Suppressor macrophage treated with lipopolysaccharide for 4 hours (primary cell): Measurements from ENCODE around the gene BHLHE41.

Experiments
- DNase-seq: peaks from one replicate; pipeline ENCODE4 v3.0.0-alpha.2; 2020

BHLHE41 gene

DNA sequence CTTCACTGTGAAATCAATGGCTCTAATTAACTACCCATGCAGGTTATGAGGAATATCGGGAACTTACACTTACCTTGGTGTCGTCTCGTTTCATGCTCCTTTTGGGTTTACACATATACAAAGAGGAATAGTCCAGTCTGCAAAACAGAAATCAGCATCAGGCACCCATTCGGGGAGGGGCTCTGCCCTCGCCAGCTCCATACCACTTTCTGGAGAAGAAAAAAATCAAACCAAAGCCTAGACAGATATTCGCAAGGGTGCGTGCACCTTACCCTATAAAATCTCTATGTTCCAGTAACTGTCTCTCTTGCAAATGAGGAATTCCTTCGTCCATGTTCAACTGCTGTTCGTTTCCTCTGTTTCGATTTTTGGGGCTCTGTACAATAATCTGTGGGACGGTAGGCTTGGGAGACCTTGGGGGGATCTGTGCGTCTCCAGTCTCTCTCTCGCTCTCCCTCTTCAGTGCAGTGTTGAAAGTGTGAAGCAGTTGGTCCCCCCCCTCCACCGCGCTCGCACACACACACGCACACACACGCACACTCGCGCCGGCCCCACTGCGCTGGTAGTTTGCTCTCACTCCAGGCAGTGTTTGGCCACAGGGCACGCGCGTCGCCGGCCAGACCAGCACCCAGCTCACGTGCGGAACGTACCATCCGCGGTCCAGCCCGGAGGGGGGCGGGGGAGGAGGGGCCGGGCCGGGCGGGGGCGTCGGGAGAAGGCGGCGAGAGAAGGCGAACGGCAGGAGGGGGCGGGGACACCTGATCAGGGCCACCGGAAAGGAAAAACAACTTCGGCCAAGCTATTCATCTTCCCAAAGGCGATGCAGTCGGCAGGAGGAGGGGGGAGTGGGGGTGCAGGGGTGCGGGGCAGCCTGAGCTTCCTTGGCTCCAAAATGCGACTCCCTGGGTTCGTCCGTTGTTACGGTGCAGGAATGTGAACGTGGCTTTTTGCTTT, at the start of gene BHLHE41:
Gene BHLHE41, minus strand, starts transcription at position 592 of the 954 bp plus-strand sequence. Its CDS starts 258 bp downstream, at position 334.
- peak; percentile 57 for DNase-seq

DNA sequence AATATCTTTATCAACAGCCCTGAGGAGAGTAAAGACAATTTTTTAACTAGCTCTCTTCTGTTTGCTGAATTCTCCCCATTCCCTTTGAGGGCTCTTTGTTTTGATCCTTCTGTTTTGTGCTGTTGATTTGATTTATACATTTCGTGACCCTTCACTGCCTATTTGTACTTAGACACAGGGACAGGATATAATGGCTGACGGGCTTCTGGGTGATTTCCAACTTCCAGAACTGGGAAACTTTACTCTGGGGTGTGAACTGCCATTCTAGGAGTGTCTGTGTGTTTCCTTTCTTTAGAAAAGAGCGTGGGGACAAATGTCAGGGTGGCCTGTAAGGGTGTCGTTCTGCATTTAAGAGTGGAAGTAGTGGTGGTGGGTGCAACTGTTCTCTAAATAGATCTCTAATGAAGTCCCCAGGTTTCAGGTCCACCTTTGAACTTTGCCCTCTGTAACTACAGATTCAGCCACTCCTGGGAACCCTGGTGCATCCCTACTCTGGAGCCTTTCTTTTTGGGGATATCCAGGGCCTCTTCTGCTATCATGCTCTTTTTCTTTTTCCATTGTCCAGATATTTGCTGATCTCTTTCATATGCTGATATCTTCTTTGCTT, 48.2 kb upstream of the BHLHE41 start:
- no peak for DNase-seq

DNA sequence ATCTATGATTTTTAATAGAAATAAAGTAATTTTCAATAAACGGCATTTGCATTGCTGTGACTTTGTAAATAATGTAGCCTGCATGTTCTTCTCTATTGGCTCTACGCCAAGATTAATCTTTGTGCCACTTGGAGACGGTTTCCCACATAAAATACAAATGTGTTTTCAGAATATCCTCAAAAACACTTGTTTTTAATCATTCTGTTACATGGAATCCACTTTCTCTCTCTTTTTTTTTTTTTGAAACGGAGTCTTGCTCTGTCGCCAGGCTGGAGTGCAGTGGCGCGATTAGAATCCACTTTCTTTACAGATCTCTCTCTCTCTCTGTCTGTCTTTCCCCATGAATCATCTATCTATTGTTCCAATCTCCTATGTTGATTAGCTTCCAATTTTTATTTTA, 47.7 kb upstream of the BHLHE41 start:
- no peak for DNase-seq

DNA sequence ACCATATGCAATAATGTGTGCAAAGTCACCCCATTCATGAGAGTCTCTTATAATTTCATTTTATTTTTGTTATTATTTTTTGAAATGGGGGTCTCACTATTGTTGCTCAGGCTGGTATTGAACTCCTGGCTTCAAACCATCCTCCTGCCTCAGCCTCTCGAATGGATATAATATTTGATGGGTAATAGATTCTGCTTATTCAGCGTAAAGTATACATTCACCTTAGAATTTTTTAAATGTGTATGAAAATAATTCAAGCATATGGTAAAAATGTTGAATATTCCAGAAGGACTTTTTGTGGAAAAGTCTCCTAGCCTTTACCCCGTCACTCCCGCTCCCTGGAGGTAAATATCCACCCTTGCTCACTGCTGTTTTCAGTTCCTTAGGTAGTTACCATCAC, 47.2 kb upstream of the BHLHE41 start:
- no peak for DNase-seq

DNA sequence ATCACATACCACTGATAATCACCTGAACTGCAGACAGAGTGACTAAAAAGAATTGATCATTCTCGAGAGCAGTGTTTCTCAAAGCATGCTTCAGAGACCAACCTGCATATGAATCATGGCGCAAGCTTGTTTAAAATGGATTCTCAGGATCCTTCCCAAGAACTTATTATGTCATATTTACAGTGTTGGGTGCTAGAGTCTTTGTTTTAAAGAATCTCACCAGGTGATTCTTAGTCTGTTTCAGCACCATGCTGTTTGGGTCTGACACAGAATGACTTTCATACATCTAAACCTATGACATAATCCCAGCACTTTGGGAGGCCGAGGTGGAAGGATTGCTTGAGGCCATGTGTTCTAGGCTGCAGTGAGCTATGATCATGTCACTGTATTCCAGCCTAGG, 39.3 kb upstream of the BHLHE41 start:
- no peak for DNase-seq

DNA sequence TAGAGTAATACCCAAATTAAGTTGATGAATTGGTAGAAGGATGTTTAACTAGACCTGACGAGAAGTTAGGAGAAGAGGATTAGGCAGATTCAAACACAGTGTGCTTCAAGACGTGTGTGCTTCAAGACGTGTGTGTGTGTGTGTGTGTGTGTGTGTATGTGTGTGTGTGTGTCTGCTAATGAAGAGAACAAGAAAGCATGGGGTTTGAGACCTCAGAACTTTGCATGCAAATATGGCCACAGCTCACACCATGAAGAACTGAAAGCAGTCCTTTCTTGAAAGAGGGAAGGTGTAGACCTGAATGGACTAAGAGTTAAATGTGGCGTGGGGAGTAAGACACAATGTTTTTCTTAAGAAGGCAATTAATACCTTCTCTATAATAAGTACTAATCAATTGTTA, 38.1 kb upstream of the BHLHE41 start:
- no peak for DNase-seq

DNA sequence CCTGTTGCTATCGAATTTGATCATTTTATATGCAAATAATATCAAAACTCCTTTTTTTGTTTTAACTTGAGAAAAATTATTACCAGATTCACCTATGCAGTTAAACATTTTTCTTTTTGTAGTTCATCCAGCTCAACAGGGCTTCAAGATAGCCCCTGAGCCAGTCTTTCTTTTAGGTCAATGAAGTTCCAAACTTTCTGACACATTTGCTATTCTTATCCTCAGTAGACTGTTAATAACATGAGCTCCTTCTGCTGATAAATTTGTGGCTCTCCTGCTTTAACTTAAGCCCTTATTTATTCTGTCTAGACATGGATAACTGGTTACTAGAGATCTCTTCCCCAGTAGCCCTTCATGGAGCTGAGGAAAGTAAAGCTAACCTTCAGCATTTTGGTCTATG, 37.3 kb upstream of the BHLHE41 start:
- DNase-seq = no peak

DNA sequence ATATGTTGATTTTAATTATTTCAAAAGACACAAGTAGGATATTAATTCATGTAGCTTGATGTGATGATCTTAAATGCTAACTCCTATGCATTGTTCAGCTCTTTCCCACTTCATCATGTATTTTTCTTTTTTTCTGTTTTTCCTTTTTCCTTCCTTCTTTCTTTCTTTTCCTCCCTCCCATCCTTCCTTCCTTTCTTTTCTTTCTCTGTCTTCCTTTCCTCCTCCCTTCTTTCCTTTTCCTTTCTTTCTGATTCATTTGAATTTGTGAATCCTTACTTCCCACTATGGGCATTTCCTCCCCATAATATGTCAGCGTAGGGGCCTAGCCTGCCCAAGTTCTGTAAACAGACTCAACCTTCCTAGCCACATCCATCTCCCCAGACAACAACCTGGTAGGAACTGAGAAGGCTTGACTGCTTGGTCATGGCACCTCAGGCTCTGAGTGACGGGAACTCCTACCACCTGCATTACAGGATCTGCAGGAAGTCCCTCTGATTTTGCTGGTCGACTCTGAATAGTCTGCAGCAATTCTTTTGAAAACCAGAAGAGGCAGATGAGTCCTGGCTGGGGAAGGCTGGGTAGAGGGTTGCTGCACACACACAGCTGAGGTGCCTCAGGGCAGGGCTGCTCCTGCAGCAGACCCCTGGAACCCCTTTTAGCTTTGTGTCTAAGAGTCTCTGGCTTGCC, 33.4 kb upstream of the BHLHE41 start:
- DNase-seq = no peak

DNA sequence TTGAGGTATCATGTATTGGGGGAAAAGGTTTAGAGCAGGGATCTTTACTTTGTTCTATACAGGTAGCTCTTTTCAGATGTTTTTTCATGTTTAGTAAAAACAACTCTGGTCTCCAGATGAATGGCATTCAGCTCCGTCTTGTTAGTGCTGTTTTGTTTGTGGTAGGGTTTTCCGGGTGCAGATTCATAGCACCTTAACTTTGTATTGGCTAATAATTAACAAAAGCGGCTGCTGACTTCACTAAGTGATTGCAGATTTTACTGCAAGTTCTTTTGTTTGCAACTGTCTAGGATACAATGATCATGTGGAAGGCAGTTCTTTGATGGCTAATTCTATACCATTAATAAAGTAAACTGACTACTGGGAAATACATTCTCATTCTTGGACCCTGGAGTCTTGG, 32.2 kb upstream of the BHLHE41 start:
- DNase-seq = no peak

DNA sequence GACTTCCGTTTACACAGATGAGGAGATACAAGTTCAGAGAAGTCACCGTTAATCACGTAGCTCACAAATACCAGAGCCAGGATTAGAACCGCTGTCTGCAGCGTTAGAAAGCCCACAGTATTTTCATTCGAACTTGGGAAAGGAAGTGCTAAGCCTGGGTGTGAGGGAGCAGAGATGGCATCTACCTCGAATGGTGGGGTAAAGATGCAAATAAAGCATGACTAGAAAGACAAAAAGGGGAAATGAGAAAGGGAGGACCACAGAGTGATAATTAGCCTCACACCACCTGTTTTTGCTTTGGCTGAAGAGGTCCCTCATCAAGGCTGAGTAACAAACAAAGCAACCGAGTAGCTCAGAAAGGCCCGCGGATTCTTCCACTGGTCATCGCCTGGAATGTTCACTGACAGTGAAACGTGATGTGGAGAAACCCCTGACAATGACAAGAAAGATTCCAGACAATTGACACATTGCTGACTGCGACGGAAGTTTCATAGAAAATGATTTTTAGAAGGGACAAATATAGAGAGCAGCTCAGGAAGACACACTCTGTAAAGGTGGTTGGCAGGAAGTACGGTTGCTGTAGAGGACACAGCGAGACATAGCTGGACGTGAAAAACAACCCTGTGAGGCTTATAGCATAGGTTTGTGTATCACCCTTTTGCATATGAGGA, 31.5 kb upstream of the BHLHE41 start:
- DNase-seq = no peak

DNA sequence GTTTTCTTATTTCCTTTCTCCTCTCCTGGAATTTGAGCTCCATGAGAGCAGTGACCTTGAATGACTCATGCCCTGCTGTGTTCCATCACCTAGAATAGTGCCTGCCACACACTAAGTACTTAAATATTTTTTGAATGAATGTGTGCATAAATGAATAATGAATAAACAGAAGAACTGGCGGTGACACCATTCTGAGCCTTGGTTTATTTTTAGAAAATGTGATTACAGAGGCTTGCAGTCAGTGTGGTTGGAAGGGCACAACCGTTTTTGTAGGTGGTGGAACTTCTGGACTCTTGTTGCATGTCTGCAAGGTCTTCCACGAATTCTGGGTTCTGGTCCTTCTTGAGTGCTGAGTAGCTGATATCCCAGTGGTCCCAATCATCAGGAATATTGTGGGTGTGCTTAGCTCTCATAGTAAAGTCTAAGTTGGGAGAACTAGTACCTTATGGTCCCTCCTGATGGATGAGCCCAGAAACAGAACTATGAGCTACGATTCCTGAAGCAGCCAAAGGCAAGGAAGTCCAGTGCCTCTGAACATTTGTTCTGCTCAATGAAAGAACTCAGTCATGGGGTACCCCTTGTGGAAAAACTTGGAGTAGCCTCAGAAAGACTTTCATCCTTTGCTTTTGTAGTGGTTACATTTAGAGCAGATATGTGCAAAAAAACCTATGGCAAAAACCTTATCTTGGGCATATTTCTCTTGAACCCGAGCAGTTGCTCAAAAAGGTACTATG, 28.8 kb upstream of the BHLHE41 start:
- no peak for DNase-seq

DNA sequence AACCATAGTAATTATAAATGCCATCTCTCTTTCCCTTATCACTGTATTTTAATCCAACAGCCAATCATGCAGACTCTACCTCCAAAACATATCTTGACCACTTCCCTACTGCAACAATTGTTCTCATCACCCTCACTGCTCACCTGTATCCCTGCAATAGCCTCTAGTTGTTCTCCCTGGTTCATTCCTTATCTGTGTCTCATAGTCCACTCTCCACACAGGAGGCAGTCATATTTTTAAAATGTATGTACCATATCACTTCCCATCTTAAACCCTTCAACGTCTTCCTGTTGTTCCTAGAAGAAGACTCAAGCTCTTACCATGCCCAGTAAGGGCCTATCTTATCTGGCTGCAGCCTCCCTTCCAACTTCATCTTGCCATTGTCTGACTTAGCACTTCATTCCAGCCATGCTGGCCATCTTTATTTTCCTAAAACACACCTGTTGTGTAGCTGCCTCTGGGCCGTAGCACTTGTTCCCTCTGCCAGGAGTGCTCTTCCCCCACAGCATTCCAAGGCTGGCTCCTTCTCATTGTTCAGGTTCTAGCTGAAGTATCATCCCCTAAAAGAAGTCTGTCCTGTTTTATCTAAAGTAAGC, 27.8 kb upstream of the BHLHE41 start:
- DNase-seq = no peak

DNA sequence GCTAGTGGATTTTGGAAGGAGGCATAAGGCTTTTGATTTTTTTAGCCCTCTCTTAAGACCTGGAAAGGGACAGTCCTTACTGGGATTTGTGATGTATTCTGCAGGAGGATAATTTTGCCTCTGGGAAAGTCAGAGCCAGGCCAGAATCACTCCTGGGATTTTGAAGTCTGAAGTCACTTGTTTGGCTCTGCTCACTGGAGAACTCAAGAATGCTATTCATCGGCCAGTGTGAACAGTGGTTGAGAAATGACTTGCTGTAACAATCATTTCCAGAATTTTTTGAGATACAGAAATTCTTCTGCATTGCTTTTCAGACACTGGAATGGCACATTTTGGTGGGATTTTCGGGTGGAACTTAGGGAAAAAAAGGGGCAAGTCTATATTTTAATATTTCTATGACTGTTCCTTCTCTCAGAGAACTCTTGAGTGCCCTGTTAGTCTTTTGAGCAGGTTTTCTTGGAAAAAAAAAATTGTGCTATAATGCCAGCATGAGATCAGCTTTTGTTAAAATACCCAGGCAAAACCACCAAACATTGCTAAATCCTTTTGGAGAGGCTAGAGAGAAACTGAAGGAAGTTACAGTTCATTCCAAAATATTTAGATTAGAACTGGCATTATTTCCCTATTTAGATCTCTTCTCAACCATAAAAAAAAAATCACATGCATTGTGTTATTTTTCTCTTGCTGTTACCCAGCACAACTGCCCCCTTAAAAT, 26.1 kb upstream of the BHLHE41 start:
- DNase-seq = peak; percentile 29

DNA sequence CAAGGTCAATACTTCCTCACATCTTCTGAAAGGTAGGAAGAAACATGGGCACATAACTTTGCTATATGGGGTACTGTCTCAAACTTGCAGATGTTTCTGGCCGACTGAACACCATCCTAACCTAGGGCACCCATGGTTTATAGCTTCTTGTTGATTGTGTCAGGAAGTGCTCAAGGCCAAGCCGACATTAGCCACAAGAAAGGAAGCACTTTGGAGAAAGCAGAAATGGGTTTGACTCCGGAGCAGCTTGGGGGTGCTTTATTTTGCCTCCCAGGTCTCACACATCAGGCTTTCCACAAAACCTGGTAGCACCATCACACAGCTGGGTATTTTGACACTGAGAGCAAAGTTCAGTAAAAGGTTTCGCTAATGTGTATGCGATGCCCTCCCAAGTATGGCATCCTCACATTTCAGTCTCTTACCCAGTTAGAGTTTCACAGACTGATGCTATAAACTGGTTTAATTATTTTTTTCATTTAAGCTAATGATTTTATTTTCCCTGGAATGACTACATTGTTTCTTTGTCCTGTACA, 25.2 kb upstream of the BHLHE41 start:
- no peak for DNase-seq

DNA sequence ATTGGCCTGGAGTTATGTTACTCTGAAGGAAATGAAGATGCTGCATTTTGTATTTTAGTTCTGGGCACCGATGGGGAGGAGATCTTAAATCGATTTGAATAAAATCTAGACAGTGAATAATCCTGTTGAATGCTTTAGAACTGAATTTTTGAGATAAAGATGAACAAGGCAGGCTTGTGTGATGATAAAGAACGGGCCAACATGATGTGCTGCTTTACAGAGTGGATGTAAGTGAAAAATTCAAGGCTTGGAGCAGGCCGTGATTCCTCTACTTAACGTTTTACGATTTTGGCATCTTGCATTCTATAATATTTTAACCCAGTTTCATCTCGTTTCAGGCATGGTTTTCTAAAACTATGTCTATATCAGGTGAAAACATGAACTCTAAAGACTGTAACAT, 23.5 kb upstream of the BHLHE41 start:
- no peak for DNase-seq

DNA sequence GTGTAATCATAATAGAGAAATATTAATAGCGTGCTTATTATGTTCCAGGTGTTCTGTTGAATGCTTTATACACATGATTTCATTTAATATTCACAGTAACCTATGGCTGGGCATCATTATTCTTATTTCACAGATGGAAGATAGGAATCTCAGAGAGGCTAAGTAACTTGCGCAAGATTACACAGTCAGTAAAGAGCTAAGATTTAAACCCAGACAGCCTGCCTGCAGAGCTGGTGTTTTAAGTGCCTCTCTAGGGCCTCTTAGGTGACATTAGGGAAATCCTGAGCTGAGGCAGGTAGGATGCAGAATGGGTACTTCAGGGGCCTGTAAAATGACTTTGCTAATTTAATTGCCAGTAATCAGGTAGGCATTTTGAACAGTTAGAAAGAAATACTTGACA, 18.5 kb upstream of the BHLHE41 start:
- DNase-seq = no peak

DNA sequence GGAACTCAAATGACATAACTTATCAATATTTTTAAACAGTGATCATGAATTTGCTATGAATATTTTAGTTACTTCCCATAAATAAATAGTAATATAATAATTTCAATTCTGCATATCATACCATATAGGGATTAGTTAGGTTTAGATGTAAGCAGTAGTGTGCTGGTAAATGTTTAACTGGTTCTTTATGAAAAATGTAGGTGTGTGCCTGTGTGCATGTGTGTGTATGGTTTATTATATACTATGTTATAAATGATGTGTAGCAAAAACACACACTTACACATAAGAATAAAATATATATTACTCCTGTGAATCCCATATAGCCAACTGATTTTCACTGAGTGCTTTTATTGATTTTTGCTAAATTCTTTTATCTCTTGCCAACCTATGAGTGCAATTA, 14.0 kb upstream of the BHLHE41 start:
- no peak for DNase-seq

DNA sequence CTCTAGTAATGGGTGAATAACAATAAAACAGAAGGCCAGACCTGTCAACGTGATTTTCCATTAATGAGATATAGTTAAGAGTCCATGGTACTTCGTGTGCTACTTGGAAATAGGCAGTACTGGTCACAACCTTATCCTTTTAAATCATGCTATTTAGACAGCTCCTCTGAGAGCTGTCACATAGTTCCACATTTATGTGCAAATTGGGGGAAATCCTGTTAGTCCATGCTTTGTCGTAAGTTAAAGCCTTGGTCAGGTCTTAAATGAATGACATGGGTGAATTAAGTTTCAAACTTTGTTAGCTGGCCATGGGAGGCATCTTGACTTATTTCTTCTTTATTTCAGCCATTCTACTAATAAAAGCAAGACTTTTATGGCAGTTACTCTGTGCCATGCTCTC, 11.9 kb upstream of the BHLHE41 start:
- DNase-seq = no peak

DNA sequence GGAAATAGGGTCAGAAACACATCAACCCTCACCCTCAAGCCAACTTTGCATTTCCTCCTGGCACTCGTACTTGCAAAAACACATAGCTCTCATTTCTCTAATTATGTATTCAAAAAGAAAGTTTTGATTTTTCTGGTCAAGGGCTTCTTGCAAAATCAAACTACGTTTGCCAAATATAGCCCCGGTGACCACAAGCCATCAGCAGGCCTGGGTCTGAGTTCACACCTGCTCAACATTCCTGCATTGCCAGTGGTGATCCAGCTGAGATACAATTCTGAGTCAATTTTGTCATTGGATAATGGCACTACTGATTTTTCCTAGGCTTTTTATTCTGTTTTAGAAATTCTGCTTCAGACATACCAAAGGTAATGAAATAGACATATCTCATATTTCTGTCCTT, 10.7 kb upstream of the BHLHE41 start:
- DNase-seq = no peak

DNA sequence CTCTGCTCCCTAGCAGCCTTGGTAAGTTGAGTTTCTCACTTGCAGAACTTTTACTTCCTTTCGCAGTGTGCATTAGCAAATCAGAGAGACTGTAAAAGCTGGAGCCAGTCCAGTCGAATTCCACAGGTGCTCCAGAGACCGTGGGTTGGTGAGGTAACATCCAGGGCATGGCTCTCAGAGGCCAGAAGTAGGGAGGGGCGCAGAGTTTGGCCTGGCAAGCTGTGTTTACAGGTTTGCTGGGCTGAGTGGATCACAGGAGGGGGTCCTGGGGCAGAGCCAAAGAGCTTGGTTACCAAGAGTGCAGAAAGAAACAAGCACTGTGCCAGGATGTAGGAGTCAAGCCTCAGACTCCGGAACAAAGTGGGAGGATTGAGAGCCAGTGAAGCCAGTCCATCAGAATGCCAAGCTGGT, 10.2 kb upstream of the BHLHE41 start:
- DNase-seq = no peak

DNA sequence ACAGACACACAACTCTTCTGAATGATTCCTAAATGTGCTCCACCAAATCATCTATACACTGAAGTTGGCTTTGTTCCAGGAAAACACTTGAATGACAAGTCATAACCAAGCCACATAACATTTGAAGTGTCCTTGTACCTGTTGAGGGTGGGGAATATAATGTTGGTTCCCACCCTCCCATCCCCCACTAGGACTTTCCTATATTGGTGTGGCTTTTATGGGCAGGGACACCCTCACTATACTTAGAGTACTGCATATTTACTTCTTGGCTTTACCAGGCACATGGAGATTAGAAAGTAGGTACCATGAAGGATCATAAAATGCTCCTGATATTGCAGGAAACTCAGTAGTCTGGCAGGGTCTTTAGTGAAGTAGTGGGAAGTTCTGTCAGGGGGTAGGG, 9.7 kb upstream of the BHLHE41 start:
- no peak for DNase-seq
